ENCODE measurements around the gene RASGRP2. TPM values are rescaled to one million over a fixed set of nuclear protein-coding genes. Genes with fewer than 3 reads are reported as not detected.

The RASGRP2 gene
- total and polyA plus RNA-seq, 2 donors (not counting 1 experiment from before 2014, with no cell fraction given) = 1.2 to 5.2 TPM

DNA sequence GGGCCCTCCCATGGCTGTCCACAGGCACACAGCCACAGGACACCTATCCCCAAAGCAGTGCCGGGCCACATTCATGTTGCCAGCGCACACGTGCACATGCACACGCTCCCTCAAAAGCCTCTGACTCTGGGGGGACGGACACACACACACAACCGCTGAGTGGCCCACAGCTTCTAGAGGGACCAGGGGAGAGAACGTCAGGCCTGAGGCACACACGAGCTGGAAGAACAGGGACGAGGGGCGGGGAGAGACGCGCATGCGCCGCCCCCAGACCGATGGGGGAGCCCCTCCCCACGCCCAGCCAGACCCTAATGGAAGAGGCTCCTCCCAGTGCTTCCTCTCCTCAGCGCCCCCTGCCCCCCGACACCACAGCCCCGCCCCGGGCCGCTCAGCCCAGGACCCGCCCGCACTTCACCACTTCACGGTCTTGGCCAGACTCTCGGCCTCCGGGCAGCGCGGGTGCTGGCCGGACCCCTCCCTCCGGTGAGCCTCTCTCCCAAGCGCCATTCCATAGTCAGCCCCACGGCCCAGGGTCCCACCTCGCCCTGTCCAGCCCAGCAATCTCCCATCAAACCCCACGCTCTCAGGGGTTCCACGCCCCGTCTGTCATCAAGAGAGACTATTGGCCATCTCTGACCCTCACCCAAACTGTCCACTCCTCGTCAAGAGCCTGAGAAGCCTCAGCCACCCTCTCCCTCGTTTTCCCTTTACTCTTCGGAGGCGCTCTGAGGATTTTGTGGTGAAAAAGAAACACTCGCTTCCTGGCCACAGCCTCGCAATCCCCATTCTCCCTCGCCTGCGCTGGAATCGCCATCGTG lies 32.6 kb downstream of the RASGRP2 start:
- Histone ChIP-seq H3K4me2 (ENCODE audit: extremely low read depth, insufficient read depth, low read length) (no peak overlapping the region), H3K79me2 (ENCODE audit: control insufficient read depth, insufficient read depth, low read length) (no peaks in the 10 kb centered on the region), H3K27ac (ENCODE audit: insufficient read depth, low read length) (no peak overlapping the region), H4K20me1 (ENCODE audit: control insufficient read depth, extremely low read depth, insufficient read depth, low read length) (no peaks in the 10 kb centered on the region), H3K4me1 (ENCODE audit: control insufficient read depth, extremely low read depth, insufficient read depth, low read length) (no peaks in the 10 kb centered on the region), H3K4me3 (replicated peaks in 1 of 4; ENCODE audit: control extremely low read depth in 1 of 4, insufficient read depth in 1 of 4, low read depth in 3 of 4, low read length in 4 of 4) (no peak overlapping the region), H3K27me3 (ENCODE audit: control insufficient read depth, insufficient read depth, low read length) (peaks cover 40% of the 10 kb centered on the region), H3K36me3 (ENCODE audit: control insufficient read depth, insufficient read depth, low read length) (no peaks in the 10 kb centered on the region), H3K9ac (ENCODE audit: insufficient read depth, low read length) (no peak overlapping the region), H3K9me3 (ENCODE audit: control insufficient read depth, insufficient read depth, low read depth, low read length) (no peaks in the 10 kb centered on the region), H2AFZ (ENCODE audit: low read length) (no peak overlapping the region)
- TF ChIP-seq EZH2 (IDR thresholded peaks at IDR 0.05; ENCODE audit: low read length, missing control alignments) = no peak
- TF ChIP-seq, protein P1, sequence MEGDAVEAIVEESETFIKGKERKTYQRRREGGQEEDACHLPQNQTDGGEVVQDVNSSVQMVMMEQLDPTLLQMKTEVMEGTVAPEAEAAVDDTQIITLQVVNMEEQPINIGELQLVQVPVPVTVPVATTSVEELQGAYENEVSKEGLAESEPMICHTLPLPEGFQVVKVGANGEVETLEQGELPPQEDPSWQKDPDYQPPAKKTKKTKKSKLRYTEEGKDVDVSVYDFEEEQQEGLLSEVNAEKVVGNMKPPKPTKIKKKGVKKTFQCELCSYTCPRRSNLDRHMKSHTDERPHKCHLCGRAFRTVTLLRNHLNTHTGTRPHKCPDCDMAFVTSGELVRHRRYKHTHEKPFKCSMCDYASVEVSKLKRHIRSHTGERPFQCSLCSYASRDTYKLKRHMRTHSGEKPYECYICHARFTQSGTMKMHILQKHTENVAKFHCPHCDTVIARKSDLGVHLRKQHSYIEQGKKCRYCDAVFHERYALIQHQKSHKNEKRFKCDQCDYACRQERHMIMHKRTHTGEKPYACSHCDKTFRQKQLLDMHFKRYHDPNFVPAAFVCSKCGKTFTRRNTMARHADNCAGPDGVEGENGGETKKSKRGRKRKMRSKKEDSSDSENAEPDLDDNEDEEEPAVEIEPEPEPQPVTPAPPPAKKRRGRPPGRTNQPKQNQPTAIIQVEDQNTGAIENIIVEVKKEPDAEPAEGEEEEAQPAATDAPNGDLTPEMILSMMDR (conservative IDR thresholded peaks at IDR 0.05 in 1 of 2, IDR thresholded peaks at IDR 0.05 in 1 of 2; ENCODE audit: low read depth in 1 of 2, low read length in 2 of 2) = no peak
- DNase-seq (ENCODE audit: low read depth in 2 of 2) = no peak

DNA sequence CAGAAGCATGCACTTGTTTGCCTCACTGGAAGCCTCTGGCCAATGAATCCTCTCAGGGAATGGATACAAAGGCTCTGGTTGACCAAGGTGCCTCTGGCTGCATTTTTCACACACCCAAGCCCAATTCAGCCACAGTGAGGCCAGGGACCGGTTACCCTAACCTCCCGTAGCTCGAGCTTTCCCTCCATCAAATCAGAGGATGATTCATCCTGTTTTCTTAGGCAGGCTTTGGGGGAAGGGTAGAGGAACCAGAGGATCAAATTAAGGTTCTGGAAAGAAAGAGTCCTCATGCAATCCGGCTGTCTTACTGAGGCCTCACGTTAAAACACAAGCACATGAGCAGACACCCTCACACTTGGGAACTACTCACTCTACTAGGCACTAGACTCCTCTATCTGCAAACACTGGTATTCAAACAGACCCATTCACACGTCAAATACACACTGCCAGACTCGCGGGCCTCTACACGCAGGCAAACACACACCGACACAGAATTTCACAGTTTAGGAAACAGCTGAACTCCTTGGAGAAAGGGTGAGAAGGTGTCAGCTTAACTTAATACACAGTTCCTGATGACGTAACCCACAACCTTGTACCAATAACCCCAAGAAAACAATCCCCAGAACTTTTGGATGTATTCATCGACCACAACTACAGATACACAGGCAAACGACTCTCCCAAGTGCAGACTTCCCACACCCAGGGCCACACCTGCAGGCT lies 33.4 kb downstream of the RASGRP2 start:
- Histone ChIP-seq H3K27me3 (ENCODE audit: control insufficient read depth, insufficient read depth, low read length) (peaks cover 38% of the 10 kb centered on the region), H3K4me3 (replicated peaks in 1 of 4; ENCODE audit: control extremely low read depth in 1 of 4, insufficient read depth in 1 of 4, low read depth in 3 of 4, low read length in 4 of 4) (no peak overlapping the region), H2AFZ (ENCODE audit: low read length) (no peak overlapping the region), H3K4me2 (ENCODE audit: extremely low read depth, insufficient read depth, low read length) (no peak overlapping the region), H3K27ac (ENCODE audit: insufficient read depth, low read length) (no peak overlapping the region), H3K36me3 (ENCODE audit: control insufficient read depth, insufficient read depth, low read length) (no peaks in the 10 kb centered on the region), H3K4me1 (ENCODE audit: control insufficient read depth, extremely low read depth, insufficient read depth, low read length) (no peaks in the 10 kb centered on the region), H3K9me3 (ENCODE audit: control insufficient read depth, insufficient read depth, low read depth, low read length) (no peaks in the 10 kb centered on the region), H3K79me2 (ENCODE audit: control insufficient read depth, insufficient read depth, low read length) (no peaks in the 10 kb centered on the region), H3K9ac (ENCODE audit: insufficient read depth, low read length) (no peak overlapping the region), H4K20me1 (ENCODE audit: control insufficient read depth, extremely low read depth, insufficient read depth, low read length) (no peaks in the 10 kb centered on the region)
- DNase-seq (ENCODE audit: low read depth in 2 of 2) = peak; percentile 25 to 31
- TF ChIP-seq EZH2 (IDR thresholded peaks at IDR 0.05; ENCODE audit: low read length, missing control alignments) = no peak
- TF ChIP-seq, protein P1 (conservative IDR thresholded peaks at IDR 0.05 in 1 of 2, IDR thresholded peaks at IDR 0.05 in 1 of 2; ENCODE audit: low read depth in 1 of 2, low read length in 2 of 2) = no peak

DNA sequence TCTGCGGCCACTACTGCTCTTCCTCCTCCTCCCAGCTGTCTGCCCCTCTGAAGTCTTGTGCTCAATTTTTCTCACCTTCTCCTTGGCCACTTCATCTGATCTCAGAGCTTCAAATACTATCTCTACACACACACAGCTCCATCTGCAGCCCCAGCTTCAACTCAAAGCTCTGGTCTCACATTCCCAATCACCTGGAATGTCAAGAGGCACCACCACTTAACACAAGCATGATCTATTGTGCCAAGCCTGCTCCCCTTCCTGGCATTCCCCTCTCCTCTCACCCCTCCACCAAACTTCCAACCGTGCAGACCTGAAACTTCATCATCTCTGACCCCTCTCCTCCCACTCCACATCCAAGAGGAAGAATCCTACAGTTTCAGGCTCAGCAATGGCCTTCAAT lies 38.4 kb downstream of the RASGRP2 start:
- H3K36me3 ChIP-seq (ENCODE audit: control insufficient read depth, insufficient read depth, low read length) = no peaks in the 10 kb centered on the region
- TF ChIP-seq EZH2 (IDR thresholded peaks at IDR 0.05; ENCODE audit: low read length, missing control alignments) = no peak
- TF ChIP-seq, protein P1 (conservative IDR thresholded peaks at IDR 0.05 in 1 of 2, IDR thresholded peaks at IDR 0.05 in 1 of 2; ENCODE audit: low read depth in 1 of 2, low read length in 2 of 2) = no peak
- no peak overlapping the region for H3K27ac ChIP-seq (ENCODE audit: insufficient read depth, low read length)
- no peak overlapping the region for H3K9ac ChIP-seq (ENCODE audit: insufficient read depth, low read length)
- no peak overlapping the region for H3K4me2 ChIP-seq (ENCODE audit: extremely low read depth, insufficient read depth, low read length)
- no peak for DNase-seq (ENCODE audit: low read depth in 2 of 2)
- no peaks in the 10 kb centered on the region for H3K79me2 ChIP-seq (ENCODE audit: control insufficient read depth, insufficient read depth, low read length)
- H4K20me1 ChIP-seq (ENCODE audit: control insufficient read depth, extremely low read depth, insufficient read depth, low read length) = no peaks in the 10 kb centered on the region
- H3K27me3 ChIP-seq (ENCODE audit: control insufficient read depth, insufficient read depth, low read length) = peaks cover 19% of the 10 kb centered on the region
- no peaks in the 10 kb centered on the region for H3K4me1 ChIP-seq (ENCODE audit: control insufficient read depth, extremely low read depth, insufficient read depth, low read length)
- no peak overlapping the region for H2AFZ ChIP-seq (ENCODE audit: low read length)
- no peak overlapping the region for H3K4me3 ChIP-seq (replicated peaks in 1 of 4; ENCODE audit: control extremely low read depth in 1 of 4, insufficient read depth in 1 of 4, low read depth in 3 of 4, low read length in 4 of 4)
- no peaks in the 10 kb centered on the region for H3K9me3 ChIP-seq (ENCODE audit: control insufficient read depth, insufficient read depth, low read depth, low read length)
